HEK293 (cell line): ENCODE measurements around the gene FGFR4.

Experiments used
- CTCF ChIA-PET: fragments of 350-600 bp; formaldehyde crosslinking; extraction: SDS; loops from one replicate; lab custom pipeline; 2021; ENCODE audit warnings: antibody characterized with exemption; lab: Yijun Ruan, JAX
- POLR2A ChIA-PET: fragments of 300-600 bp; formaldehyde crosslinking; extraction: SDS; loops from one replicate; lab custom pipeline; 2020; ENCODE audit warnings: antibody characterized with exemption, inconsistent platforms; lab: Yijun Ruan, JAX
- H3K27ac ChIP-seq: fragments of 200-500 bp; sonication (Bioruptor generic); 2 replicates; pipeline ENCODE4 v1.5.1; 2014; ENCODE audit warnings: low read depth, low read length, control low read depth, inconsistent platforms; ENCODE audit errors: extremely low read depth
- H3K36me3 ChIP-seq, 2 experiments: fragments of 200-500 bp in 1 of 2; sonication (Bioruptor generic) in 1 of 2; 1 replicate in 1 of 2; 2 replicates in 1 of 2; pipeline ENCODE4 v1.5.1; 2014 to 2017; ENCODE audit warnings: inconsistent platforms in 2 of 2, low read length in 2 of 2; ENCODE audit not compliant: control insufficient read depth in 2 of 2, insufficient read depth in 1 of 2
- H3K4me1 ChIP-seq: fragments of 200-500 bp; sonication (Bioruptor generic); 2 replicates; pipeline ENCODE4 v1.5.1; 2014; ENCODE audit warnings: mild to moderate bottlenecking, low read length, inconsistent platforms; ENCODE audit not compliant: control insufficient read depth, insufficient read depth
- H3K4me3 ChIP-seq: 2 replicates; pipeline ENCODE4 v1.5.1; 2011; ENCODE audit warnings: low read depth, mild to moderate bottlenecking, control low read depth, low read length, moderate library complexity
- H3K9me3 ChIP-seq: fragments of 200-500 bp; sonication (Bioruptor generic); 2 replicates; pipeline ENCODE4 v1.5.1; 2014; ENCODE audit warnings: low read depth, low read length, inconsistent platforms; ENCODE audit not compliant: control insufficient read depth, insufficient read depth
- PRDM4 ChIP-seq: fragments of 450-650 bp; formaldehyde crosslinking; IDR thresholded peaks from 2 replicates; pipeline ENCODE4 v1.5.1; 2017; ENCODE audit warnings: missing biosample characterization, missing genetic modification characterization
- SP7 ChIP-seq: fragments of 450-650 bp; formaldehyde crosslinking; IDR thresholded peaks from 2 replicates; pipeline ENCODE4 v1.5.1; 2016; ENCODE audit warnings: missing biosample characterization, missing genetic modification characterization
- ZFP3 ChIP-seq: fragments of 450-650 bp; formaldehyde crosslinking; IDR thresholded peaks from 2 replicates; pipeline ENCODE4 v1.5.1; 2016; ENCODE audit warnings: low read depth, missing biosample characterization, missing genetic modification characterization
- ZNF10 ChIP-seq: fragments of 450-650 bp; formaldehyde crosslinking; IDR thresholded peaks from 2 replicates; pipeline ENCODE4 v1.5.1; 2017; ENCODE audit warnings: missing biosample characterization, missing genetic modification characterization
- ZNF16 ChIP-seq: fragments of 450-650 bp; formaldehyde crosslinking; IDR thresholded peaks from 2 replicates; pipeline ENCODE4 v1.5.1; 2016; ENCODE audit warnings: low read depth, missing biosample characterization, missing genetic modification characterization
- ZNF292 ChIP-seq: fragments of 450-650 bp; formaldehyde crosslinking; IDR thresholded peaks from 2 replicates; pipeline ENCODE4 v1.5.1; 2016; ENCODE audit warnings: low read depth, missing biosample characterization, missing genetic modification characterization, borderline replicate concordance
- ZNF341 ChIP-seq: fragments of 450-650 bp; formaldehyde crosslinking; IDR thresholded peaks from 2 replicates; pipeline ENCODE4; 2016; ENCODE audit warnings: low read depth, missing biosample characterization, missing genetic modification characterization
- ZNF354C ChIP-seq: fragments of 450-650 bp; formaldehyde crosslinking; IDR thresholded peaks from 2 replicates; pipeline ENCODE4 v1.5.1; 2016; ENCODE audit warnings: missing biosample characterization, missing genetic modification characterization, low read depth, borderline replicate concordance
- ZNF362 ChIP-seq: fragments of 450-650 bp; formaldehyde crosslinking; IDR thresholded peaks from 2 replicates; pipeline ENCODE4 v1.5.1; 2016; ENCODE audit warnings: missing biosample characterization, missing genetic modification characterization
- ZNF37A ChIP-seq: fragments of 450-650 bp; IDR thresholded peaks from 2 replicates; pipeline ENCODE4 v1.5.1; 2018; ENCODE audit warnings: missing biosample characterization, missing genetic modification characterization
- ZNF48 ChIP-seq: fragments of 450-650 bp; formaldehyde crosslinking; IDR thresholded peaks from 2 replicates; pipeline ENCODE4 v1.5.1; 2016; ENCODE audit warnings: missing biosample characterization, missing genetic modification characterization
- ZNF560 ChIP-seq: fragments of 450-650 bp; formaldehyde crosslinking; IDR thresholded peaks from 2 replicates; pipeline ENCODE4 v1.5.1; 2017; ENCODE audit warnings: missing biosample characterization, missing genetic modification characterization, borderline replicate concordance
- ZNF596 ChIP-seq: fragments of 450-650 bp; IDR thresholded peaks from 2 replicates; pipeline ENCODE4 v1.5.0; 2018; ENCODE audit warnings: missing biosample characterization, mild to moderate bottlenecking, missing genetic modification characterization, moderate library complexity
- ZNF600 ChIP-seq: fragments of 450-650 bp; formaldehyde crosslinking; IDR thresholded peaks from 2 replicates; pipeline ENCODE4 v1.5.1; 2016; ENCODE audit warnings: missing biosample characterization, missing genetic modification characterization
- ZNF623 ChIP-seq: fragments of 450-650 bp; formaldehyde crosslinking; IDR thresholded peaks from 2 replicates; pipeline ENCODE4 v1.5.1; 2016; ENCODE audit warnings: missing biosample characterization, missing genetic modification characterization
- ZNF670 ChIP-seq: fragments of 450-650 bp; formaldehyde crosslinking; IDR thresholded peaks from 2 replicates; pipeline ENCODE4 v1.5.1; 2016; ENCODE audit warnings: missing biosample characterization, missing genetic modification characterization, low read depth
- TF ChIP-seq, protein P1 (sequence below): fragments of 450-650 bp; formaldehyde crosslinking; IDR thresholded peaks from 2 replicates; pipeline ENCODE4 v1.5.0; 2017; ENCODE audit warnings: missing biosample characterization, missing genetic modification characterization, borderline replicate concordance
- TF ChIP-seq, protein P2 (sequence below): fragments of 450-650 bp; IDR thresholded peaks from 2 replicates; pipeline ENCODE4 v1.5.1; 2018; ENCODE audit warnings: missing biosample characterization, mild to moderate bottlenecking, missing genetic modification characterization

Gene FGFR4

DNA sequence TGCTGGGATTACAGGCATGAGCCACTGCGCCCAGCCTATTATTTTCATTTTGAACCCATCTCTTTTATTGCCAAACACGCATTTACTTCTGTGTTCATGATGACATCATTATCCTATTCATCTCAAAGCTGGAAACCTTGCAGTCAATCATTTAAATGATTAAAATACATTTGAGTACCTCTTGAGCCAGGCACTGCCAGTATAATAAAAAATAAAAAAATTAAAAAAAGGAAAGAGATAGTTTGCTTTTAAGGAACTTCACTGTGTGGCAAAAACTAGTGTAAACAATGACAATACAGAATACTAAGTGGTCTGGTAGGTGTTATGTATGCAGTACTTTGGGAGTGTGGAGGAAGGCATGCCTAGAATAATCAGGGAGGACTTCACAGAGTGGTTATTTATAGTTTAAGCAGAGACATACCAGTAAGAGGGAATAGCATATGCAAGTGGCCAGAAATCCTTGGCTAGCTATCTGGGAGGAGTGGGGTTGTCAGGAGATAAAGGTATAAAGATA, 55.4 kb downstream of the FGFR4 start (continued):
- TF ChIP-seq ZNF37A (tag by site-specific recombination) = no peak
- peak; percentile 88 for TF ChIP-seq SP7 (tag by site-specific recombination)
- TF ChIP-seq, protein P1, sequence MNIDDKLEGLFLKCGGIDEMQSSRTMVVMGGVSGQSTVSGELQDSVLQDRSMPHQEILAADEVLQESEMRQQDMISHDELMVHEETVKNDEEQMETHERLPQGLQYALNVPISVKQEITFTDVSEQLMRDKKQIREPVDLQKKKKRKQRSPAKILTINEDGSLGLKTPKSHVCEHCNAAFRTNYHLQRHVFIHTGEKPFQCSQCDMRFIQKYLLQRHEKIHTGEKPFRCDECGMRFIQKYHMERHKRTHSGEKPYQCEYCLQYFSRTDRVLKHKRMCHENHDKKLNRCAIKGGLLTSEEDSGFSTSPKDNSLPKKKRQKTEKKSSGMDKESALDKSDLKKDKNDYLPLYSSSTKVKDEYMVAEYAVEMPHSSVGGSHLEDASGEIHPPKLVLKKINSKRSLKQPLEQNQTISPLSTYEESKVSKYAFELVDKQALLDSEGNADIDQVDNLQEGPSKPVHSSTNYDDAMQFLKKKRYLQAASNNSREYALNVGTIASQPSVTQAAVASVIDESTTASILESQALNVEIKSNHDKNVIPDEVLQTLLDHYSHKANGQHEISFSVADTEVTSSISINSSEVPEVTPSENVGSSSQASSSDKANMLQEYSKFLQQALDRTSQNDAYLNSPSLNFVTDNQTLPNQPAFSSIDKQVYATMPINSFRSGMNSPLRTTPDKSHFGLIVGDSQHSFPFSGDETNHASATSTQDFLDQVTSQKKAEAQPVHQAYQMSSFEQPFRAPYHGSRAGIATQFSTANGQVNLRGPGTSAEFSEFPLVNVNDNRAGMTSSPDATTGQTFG (tag by site-specific recombination) = no peak
- no peak for TF ChIP-seq ZNF341 (tag by site-specific recombination)
- TF ChIP-seq PRDM4 = no peak
- TF ChIP-seq ZFP3 (tag by site-specific recombination) = no peak
- no peak for TF ChIP-seq ZNF560 (tag by site-specific recombination)
- 0 out of 2 replicates have a peak, but pooled peaks have one; percentile 19 for TF ChIP-seq ZNF354C (tag by site-specific recombination)
- no peak for TF ChIP-seq ZNF596 (tag by site-specific recombination)
- TF ChIP-seq ZNF292 (tag by site-specific recombination) = no peak
- no peak for TF ChIP-seq ZNF10
- TF ChIP-seq ZNF16 (tag by site-specific recombination) = no peak

DNA sequence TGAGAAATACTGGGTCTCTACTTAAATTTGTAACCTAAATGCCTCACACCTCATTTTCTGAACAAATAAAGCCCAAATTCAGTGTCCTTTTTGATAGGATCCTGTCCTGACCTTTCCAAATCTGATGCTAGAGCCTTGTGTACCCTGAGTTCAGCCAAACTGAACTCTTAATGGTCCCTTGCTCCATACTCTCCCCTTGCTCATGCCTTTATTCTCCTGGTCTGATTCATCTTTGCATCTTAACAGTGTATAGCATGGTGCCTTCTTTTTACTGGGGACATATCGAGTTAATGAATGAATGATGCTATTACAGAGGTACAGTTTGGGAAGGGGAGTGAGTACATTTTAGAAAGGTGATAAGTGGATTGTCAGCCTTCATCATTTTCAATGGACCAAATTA, 56.1 kb downstream of the FGFR4 start:
- ChIA-PET POLR2A (no interaction called here), CTCF (interaction anchor here (0.6 to 0.9 kb wide), 4 partner anchors 9 to 350 kb away, joined by 3 to 4 read pairs (median 3); no protein-coding TSS in a partner anchor)
- Histone ChIP-seq H3K27ac (no peak overlapping the region), H3K4me1 (peaks cover 6% of the 10 kb centered on the region; the same call in 1 of the 2 replicates), H3K4me3 (no peak overlapping the region), H3K9me3 (no peaks in the 10 kb centered on the region), H3K36me3 (peaks cover 79 to 80% of the 10 kb centered on the region in 2 experiments)
- TF ChIP-seq ZNF670 = no peak
- no peak for TF ChIP-seq ZNF48 (tag by site-specific recombination)

DNA sequence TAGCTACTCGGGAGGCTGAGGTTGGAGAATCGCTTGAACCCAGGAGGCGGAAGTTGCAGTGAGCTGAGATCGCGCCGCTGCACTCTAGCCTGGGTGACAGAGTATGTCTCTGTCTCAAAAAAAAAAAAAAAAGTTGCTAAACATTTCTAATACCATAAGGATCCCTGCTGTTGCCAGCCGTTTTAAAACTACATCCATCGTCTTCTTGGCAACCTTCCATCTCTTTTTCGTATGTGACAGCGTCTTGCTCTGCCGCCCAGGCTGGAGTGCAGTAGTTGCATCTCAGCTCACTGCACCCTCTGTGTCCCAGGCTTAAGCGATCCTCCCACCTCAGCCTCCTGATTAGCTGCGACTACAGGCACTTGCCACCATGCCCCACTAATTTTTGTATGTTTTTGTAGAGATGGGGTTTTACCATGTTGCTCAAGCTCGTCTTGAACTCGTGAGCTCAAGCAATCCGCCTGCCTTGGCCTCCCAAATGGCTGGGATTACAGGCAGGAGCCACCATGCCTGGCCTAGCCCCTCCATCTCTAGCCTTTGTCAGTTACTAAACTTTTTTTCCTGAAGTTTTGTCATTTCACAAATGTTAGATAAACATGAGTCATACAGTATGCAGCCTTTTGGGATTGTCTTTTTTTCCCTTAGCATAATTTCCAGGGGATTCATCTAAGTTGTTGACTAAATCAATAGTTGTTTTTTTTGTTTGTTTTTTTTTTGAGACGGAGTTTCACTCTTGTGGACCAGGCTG, 60.4 kb downstream of the FGFR4 start:
- H3K27ac ChIP-seq = no peak overlapping the region; the same call in 1 of the 2 replicates
- ChIA-PET CTCF (interaction anchor here (1.1 kb wide), 1 partner anchor 20 kb away, joined by 5 read pairs; no protein-coding TSS in a partner anchor), POLR2A (no interaction called here)

More for the DNA sequence above, 60.4 kb downstream of the FGFR4 start:
- no peak overlapping the region for H3K4me3 ChIP-seq
- H3K4me1 ChIP-seq = peaks cover 1% of the 10 kb centered on the region; the same call in 1 of the 2 replicates
- H3K9me3 ChIP-seq = no peaks in the 10 kb centered on the region
- peaks cover 81 to 84% of the 10 kb centered on the region in 2 experiments for H3K36me3 ChIP-seq
- TF ChIP-seq, protein P2, sequence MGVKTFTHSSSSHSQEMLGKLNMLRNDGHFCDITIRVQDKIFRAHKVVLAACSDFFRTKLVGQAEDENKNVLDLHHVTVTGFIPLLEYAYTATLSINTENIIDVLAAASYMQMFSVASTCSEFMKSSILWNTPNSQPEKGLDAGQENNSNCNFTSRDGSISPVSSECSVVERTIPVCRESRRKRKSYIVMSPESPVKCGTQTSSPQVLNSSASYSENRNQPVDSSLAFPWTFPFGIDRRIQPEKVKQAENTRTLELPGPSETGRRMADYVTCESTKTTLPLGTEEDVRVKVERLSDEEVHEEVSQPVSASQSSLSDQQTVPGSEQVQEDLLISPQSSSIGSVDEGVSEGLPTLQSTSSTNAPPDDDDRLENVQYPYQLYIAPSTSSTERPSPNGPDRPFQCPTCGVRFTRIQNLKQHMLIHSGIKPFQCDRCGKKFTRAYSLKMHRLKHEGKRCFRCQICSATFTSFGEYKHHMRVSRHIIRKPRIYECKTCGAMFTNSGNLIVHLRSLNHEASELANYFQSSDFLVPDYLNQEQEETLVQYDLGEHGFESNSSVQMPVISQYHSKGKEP (tag by site-specific recombination) = 0 out of 2 replicates have a peak, but pooled peaks have one; percentile 9
- no peak for TF ChIP-seq ZNF623 (tag by site-specific recombination)
- TF ChIP-seq ZNF600 = peak; percentile 83
- TF ChIP-seq ZNF362 (tag by site-specific recombination) = 0 out of 2 replicates have a peak, but pooled peaks have one; percentile 13
- TF ChIP-seq, all 188 proteins: peak for 3
